ENCODE data around the gene INPP5A. TPM values are rescaled to one million over a fixed set of nuclear protein-coding genes. Genes with fewer than 3 reads are reported as not detected.

The INPP5A gene
- total and polyA plus RNA-seq, 9 of the 15 experiments (the other 6 are each of a cell fraction or from before 2014, with no cell fraction given): 0.66 to 11.6 (median 7.7) TPM

GRCh38 chr10:132599732-132600131, 62.1 kb downstream of the INPP5A start:
- Histone ChIP-seq H3K27me3 (ENCODE audit: control insufficient read depth in 2 of 2, insufficient read depth in 2 of 2, low read length in 2 of 2) (no peaks in the 10 kb centered on the region), H3K9me1 (ENCODE audit: control insufficient read depth, insufficient read depth, low read length) (no peaks in the 10 kb centered on the region), H3K9me3 (replicated peaks; ENCODE audit: control insufficient read depth, insufficient read depth, low read depth, low read length) (no peaks in the 10 kb centered on the region), H2AFZ (ENCODE audit: low read depth, low read length) (no peak overlapping the region), H3K4me1 (replicated peaks in 1 of 2; ENCODE audit: control insufficient read depth in 2 of 2, insufficient read depth in 2 of 2, low read length in 2 of 2) (peaks cover 0 to 3% of the 10 kb centered on the region in 2 experiments; a peak in 2 of 5 replicates), H3K4me2 (ENCODE audit: insufficient read depth, low read length) (no peak overlapping the region), H3K36me3 (ENCODE audit: control insufficient read depth, insufficient read depth, low read length) (no peaks in the 10 kb centered on the region), H3K9ac (ENCODE audit: insufficient read depth in 1 of 2, low read depth in 2 of 2, low read length in 2 of 2) (no peak overlapping the region), H3K4me3 (no peak overlapping the region), H4K20me1 (replicated peaks; ENCODE audit: control insufficient read depth, insufficient read depth, low read length) (no peaks in the 10 kb centered on the region), H3K27ac (ENCODE audit: extremely low read depth, low read depth, low read length) (no peak overlapping the region), H3K79me2 (ENCODE audit: control insufficient read depth, insufficient read depth, low read length) (no peaks in the 10 kb centered on the region)
- intact Hi-C loops (cut with micrococcal nuclease) (no loop called here), in situ Hi-C loops (cut with MboI) (no loop called here)
- ChIA-PET CTCF (ENCODE audit: low intra/inter-chr PET ratio) (no interaction called here), POLR2A (no interaction called here)
- 29% methylated on average over 3 of the region's 3 CpGs for WGBS (ENCODE audit: insufficient coverage, low coverage, missing lambda C conversion rate)
- ATAC-seq (no peak), DNase-seq (ENCODE audit: extremely low read depth in 1 of 4, low spot score in 3 of 4) (no peak), FAIRE-seq (no peak)
- no peak for TF ChIP-seq ILK (tag; IDR thresholded peaks at IDR 0.05; ENCODE audit: borderline replicate concordance, low read depth)
- TF ChIP-seq, protein P1, sequence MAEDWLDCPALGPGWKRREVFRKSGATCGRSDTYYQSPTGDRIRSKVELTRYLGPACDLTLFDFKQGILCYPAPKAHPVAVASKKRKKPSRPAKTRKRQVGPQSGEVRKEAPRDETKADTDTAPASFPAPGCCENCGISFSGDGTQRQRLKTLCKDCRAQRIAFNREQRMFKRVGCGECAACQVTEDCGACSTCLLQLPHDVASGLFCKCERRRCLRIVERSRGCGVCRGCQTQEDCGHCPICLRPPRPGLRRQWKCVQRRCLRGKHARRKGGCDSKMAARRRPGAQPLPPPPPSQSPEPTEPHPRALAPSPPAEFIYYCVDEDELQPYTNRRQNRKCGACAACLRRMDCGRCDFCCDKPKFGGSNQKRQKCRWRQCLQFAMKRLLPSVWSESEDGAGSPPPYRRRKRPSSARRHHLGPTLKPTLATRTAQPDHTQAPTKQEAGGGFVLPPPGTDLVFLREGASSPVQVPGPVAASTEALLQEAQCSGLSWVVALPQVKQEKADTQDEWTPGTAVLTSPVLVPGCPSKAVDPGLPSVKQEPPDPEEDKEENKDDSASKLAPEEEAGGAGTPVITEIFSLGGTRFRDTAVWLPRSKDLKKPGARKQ (CRISPR knock-in tag; IDR thresholded peaks at IDR 0.05): no peak
- BruUV-seq (replicated peaks): no TSS peak

DNA sequence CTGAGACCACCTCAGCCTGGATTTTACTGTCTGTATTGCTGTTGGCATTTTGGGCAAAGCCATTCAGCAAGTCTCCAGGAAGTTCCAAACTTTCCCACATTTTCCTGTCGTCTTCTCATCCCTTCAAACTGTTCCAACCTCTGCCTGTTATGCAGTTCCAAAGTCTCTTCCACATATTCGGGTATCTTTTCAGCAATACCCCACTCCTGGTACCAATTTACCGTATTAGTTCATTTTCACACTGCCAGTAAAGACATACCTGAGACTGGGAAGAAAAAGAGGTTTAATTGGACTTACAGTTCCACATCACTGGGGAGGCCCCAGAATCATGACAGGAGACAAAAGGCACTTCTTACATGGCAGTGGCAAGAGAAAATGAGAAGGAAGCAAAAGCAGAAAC, 62.8 kb downstream of the INPP5A start:
- Histone ChIP-seq H3K36me3 (ENCODE audit: control insufficient read depth, insufficient read depth, low read length) (no peaks in the 10 kb centered on the region), H4K20me1 (replicated peaks; ENCODE audit: control insufficient read depth, insufficient read depth, low read length) (no peaks in the 10 kb centered on the region), H2AFZ (ENCODE audit: low read depth, low read length) (no peak overlapping the region), H3K4me1 (replicated peaks in 1 of 2; ENCODE audit: control insufficient read depth in 2 of 2, insufficient read depth in 2 of 2, low read length in 2 of 2) (peaks cover 0 to under 1% of the 10 kb centered on the region in 2 experiments; a peak in 1 of 5 replicates), H3K9ac (ENCODE audit: insufficient read depth in 1 of 2, low read depth in 2 of 2, low read length in 2 of 2) (no peak overlapping the region), H3K9me1 (ENCODE audit: control insufficient read depth, insufficient read depth, low read length) (no peaks in the 10 kb centered on the region), H3K9me3 (replicated peaks; ENCODE audit: control insufficient read depth, insufficient read depth, low read depth, low read length) (no peaks in the 10 kb centered on the region), H3K79me2 (ENCODE audit: control insufficient read depth, insufficient read depth, low read length) (no peaks in the 10 kb centered on the region), H3K4me3 (no peak overlapping the region), H3K27me3 (ENCODE audit: control insufficient read depth in 2 of 2, insufficient read depth in 2 of 2, low read length in 2 of 2) (no peaks in the 10 kb centered on the region), H3K27ac (ENCODE audit: extremely low read depth, low read depth, low read length) (no peak overlapping the region), H3K4me2 (ENCODE audit: insufficient read depth, low read length) (no peak overlapping the region)
- ATAC-seq (no peak), DNase-seq (ENCODE audit: extremely low read depth in 1 of 4, low spot score in 3 of 4) (no peak), FAIRE-seq (no peak)
- ChIA-PET CTCF (ENCODE audit: low intra/inter-chr PET ratio) (no interaction called here), POLR2A (no interaction called here)
- in situ Hi-C loops (cut with MboI) (no loop called here), intact Hi-C loops (cut with micrococcal nuclease) (no loop called here)
- 35% methylated on average over 3 of the region's 3 CpGs for WGBS (ENCODE audit: insufficient coverage, low coverage, missing lambda C conversion rate)
- BruUV-seq (replicated peaks): no TSS peak
- TF ChIP-seq TRIM28 (IDR thresholded peaks at IDR 0.05) (0 out of 2 replicates have a peak, but pooled peaks have one; percentile 34), ZNF707 (CRISPR knock-in tag; conservative IDR thresholded peaks at IDR 0.05) (peak; percentile 95), KDM5B (IDR thresholded peaks at IDR 0.05; ENCODE audit: insufficient replicate concordance, low read depth, low read length) (no peak), ZNF253 (CRISPR knock-in tag; conservative IDR thresholded peaks at IDR 0.05) (no peak), MECOM (CRISPR knock-in tag; IDR thresholded peaks at IDR 0.05) (no peak)

Measured in K562 (cell line).